Mucosa of rectum (tissue), 2 donors: ENCODE results near the gene CASP3.
"Not testable (repeated sequence)": the region's sequence is repeated elsewhere in the genome, so short reads cannot be mapped to it uniquely, and the experiment has no call there.

Source experiments
- H3K27ac ChIP-seq, 2 donors: one replicate each; pipeline ENCODE4 v1.7.0; 2013; ENCODE audit warnings: inconsistent platforms in 2 of 2, low read depth in 2 of 2, low read length in 2 of 2
- H3K27me3 ChIP-seq, 2 donors: one replicate each; pipeline ENCODE4 v1.7.0; 2013; ENCODE audit warnings: low read length in 2 of 2; ENCODE audit not compliant: control insufficient read depth in 2 of 2, insufficient read depth in 2 of 2
- H3K36me3 ChIP-seq, 2 donors: one replicate each; pipeline ENCODE4 v1.7.0; 2013; ENCODE audit warnings: low read length in 2 of 2; ENCODE audit not compliant: control insufficient read depth in 2 of 2, insufficient read depth in 2 of 2
- H3K4me1 ChIP-seq, 2 donors: one replicate each; pipeline ENCODE4 v1.7.0; 2013; ENCODE audit warnings: low read length in 2 of 2, mild to moderate bottlenecking in 1 of 2; ENCODE audit not compliant: control insufficient read depth in 2 of 2, insufficient read depth in 2 of 2
- H3K4me3 ChIP-seq, 2 donors: one replicate each; pipeline ENCODE4 v1.7.0; 2013; ENCODE audit warnings: low read length in 2 of 2
- H3K9ac ChIP-seq, 2 donors: one replicate each; pipeline ENCODE4 v1.7.0; 2013; ENCODE audit warnings: low read length in 2 of 2, low read depth in 1 of 2, mild to moderate bottlenecking in 1 of 2
- H3K9me3 ChIP-seq, 2 donors: one replicate each; pipeline ENCODE4 v1.7.0; 2013; ENCODE audit warnings: low read length in 2 of 2; ENCODE audit not compliant: control insufficient read depth in 2 of 2
- donor health status: healthy.
- donor health status: Normal muscosa, but diverticular disease.

CASP3 gene

DNA sequence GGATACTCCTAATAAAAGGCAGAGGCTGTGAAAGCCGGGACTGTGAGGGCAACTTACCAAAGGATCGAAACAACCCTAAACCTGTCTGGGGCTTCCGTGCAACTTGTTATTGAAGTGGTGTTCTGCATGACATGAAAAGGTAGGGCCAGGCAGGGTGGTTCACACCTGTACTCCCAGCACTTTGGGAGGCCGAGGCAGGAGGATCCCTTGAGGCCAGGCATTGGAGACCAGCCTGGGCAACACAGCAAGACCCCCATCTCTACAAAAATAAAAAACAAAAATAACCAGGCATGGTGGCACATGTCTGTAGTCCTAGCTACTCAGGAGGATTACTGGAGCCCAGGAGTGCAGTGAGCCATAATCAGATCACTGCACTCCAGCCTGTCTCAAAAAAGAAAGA lies 12.3 kb downstream of the CASP3 start:
- no peak overlapping the region for H3K27ac ChIP-seq
- H3K36me3 ChIP-seq = peaks cover 30 to 48% of the 10 kb centered on the region in 2 donors
- H3K9me3 ChIP-seq = no peaks in the 10 kb centered on the region

DNA sequence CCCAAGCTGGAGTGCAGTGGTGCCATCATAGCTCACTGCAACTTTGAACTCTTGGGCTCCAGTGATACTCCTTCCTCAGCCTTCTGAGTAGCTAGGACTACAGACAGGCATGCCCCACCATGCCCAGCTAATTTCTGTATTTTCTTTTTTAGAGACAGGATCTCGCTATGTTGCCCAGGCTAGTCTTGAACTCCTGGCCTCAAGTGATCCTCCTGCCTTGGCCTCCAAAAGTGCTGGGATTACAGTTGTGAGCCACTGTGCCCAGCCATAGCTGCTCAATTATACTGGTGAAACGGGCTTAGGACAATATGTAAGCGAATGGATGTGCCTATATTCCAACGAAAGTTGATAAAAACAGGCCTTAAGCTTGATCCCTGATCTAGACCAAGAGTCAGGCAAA lies 13.1 kb downstream of the CASP3 start:
- Histone ChIP-seq H3K4me3 (no peak overlapping the region), H3K9me3 (no peaks in the 10 kb centered on the region), H3K9ac (no peak overlapping the region), H3K36me3 (peaks cover 34 to 52% of the 10 kb centered on the region in 2 donors), H3K4me1 (no peaks in the 10 kb centered on the region), H3K27ac (no peak overlapping the region), H3K27me3 (no peaks in the 10 kb centered on the region)

More for the DNA sequence above, 12.3 kb downstream of the CASP3 start:
- Histone ChIP-seq H3K9ac (no peak overlapping the region), H3K4me1 (no peaks in the 10 kb centered on the region), H3K4me3 (no peak overlapping the region), H3K27me3 (no peaks in the 10 kb centered on the region)

DNA sequence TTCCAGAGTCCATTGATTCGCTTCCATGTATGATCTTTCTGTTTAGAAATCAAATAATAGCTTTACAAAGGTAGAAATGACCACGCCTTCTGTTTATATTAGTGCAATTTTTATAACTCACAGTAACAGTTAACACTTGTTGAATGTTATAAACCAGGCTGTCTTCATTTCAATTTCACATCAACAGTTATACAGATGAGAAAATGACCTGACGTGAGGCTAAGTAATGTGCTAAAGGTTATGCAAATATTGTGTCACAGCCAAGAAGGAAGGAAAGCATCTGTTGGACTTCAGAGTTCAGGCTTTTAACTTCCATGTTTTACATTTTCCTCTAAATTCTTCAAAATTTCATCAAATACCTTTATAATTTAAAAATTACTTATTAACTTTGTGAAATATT lies 13.9 kb downstream of the CASP3 start:
- no peaks in the 10 kb centered on the region for H3K4me1 ChIP-seq
- H3K9ac ChIP-seq = no peak overlapping the region
- no peak overlapping the region for H3K4me3 ChIP-seq
- H3K36me3 ChIP-seq = peaks cover 40 to 58% of the 10 kb centered on the region in 2 donors
- no peaks in the 10 kb centered on the region for H3K9me3 ChIP-seq
- no peak overlapping the region for H3K27ac ChIP-seq
- no peaks in the 10 kb centered on the region for H3K27me3 ChIP-seq

DNA sequence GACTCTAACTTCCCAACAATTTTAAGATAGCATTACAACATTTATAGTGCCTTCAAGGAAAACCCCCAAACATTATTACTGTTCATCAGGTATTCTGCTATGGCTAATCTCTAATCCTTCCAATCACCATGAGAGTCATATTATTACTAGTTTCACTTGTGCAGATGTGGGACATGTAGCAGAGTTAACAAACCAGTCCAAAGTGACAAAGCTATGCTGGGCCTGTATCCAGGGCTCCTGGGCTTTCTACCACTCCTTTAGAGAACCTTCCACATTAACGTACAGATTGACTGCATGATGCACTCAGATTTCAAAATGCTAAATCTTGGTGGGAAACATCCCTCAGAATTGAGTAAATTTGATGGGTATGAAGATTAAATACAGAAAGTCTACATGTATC lies 16.4 kb downstream of the CASP3 start:
- Histone ChIP-seq H3K36me3 (peaks cover 56 to 69% of the 10 kb centered on the region in 2 donors), H3K9ac (no peak overlapping the region)

DNA sequence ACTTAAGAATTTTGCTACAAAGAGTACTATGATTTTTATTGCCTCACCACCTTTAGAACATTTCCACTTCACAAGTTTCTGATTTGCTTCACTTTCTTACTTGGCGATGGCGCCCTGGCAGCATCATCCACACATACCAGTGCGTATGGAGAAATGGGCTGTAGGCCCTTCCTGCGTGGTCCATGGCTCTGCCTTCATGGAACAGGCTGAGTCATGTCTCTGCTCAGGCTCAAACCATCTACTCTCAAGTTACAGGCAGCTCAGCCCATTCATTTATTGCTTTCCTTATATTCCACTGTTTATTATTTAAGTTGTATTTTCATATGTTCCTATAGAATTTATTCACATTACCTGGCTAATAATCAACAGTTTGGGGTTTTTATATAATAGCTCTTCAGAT lies 21.1 kb downstream of the CASP3 start:
- Histone ChIP-seq H3K9ac (no peak overlapping the region), H3K4me3 (no peak overlapping the region), H3K27ac (no peak overlapping the region), H3K4me1 (no peaks in the 10 kb centered on the region), H3K9me3 (no peaks in the 10 kb centered on the region), H3K36me3 (peaks cover 35 to 53% of the 10 kb centered on the region in 2 donors), H3K27me3 (no peaks in the 10 kb centered on the region)

More for the DNA sequence above, 16.4 kb downstream of the CASP3 start:
- Histone ChIP-seq H3K4me1 (no peaks in the 10 kb centered on the region), H3K4me3 (no peak overlapping the region), H3K9me3 (no peaks in the 10 kb centered on the region), H3K27ac (no peak overlapping the region), H3K27me3 (no peaks in the 10 kb centered on the region)

DNA sequence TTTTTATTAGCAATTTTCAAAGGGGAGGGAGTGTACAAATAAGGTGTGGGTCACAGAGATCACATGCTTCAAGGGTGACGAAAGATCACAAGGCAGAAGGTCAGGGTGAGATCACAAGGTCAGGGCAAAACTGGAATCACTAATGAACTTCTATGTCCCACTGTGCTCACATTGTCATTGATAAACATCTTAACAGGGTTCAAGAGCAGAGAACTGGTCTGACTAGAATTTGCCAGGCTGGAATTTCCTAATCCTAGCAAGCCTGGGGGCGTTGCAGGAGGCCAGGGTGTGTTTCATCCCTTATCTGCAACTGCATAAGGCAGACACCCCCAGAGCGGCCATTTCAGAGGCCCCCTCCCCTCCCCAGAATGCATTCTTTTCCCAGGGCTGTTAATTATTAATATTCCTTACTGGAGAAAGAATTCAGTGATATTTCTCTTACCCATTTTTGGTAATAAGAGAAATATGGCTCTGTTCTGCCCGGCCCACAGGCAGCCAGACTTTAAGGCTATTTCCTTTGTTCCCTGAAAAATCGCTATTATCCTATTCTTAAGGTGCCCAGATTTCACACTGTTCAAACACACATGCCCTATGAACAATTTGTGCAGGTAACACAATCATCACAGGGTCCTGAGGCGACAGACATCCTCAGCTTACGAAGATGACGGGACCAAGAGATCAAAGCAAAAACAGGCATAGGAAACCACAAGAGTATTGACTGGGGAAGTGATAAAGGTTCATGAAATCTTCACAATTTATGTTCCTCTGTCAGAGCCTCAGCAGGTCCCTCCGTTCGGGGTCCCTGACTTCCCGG lies 23.3 kb downstream of the CASP3 start:
- H3K9ac ChIP-seq, H3K4me1 ChIP-seq, H3K9me3 ChIP-seq, H3K27me3 ChIP-seq, H3K27ac ChIP-seq, H3K4me3 ChIP-seq: not testable (repeated sequence)
- H3K36me3 ChIP-seq = peaks cover 31 to 38% of the 10 kb centered on the region in 2 donors

DNA sequence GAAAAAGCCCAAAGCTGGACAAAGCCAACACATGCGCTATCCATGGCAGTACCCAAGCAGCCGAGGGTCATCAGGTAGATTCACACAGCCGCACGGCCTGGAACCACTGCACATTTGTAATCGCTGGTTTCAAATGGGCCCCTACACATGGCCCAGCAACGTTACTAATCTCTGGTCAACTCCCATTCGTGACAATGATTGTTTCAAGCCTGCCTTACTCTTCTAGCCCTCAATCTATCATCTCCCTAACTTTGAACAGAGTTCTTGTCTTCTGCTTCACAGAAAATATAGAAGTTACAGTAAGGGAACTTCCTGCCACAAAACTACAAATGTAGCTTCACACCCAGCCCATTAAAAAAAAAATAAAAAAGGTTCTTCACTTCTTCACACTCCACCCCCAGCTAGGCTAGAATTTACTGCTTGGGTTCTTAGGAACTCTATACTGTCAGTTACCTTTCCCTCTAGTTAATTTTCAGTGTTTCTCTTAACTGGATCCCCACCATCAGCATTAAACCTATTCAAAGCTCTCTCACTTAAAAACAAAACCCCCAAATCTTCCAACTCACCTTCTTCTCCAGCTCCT lies 24.2 kb downstream of the CASP3 start:
- Histone ChIP-seq H3K9ac (no peak overlapping the region), H3K4me1 (no peaks in the 10 kb centered on the region), H3K4me3 (no peak overlapping the region), H3K9me3 (no peaks in the 10 kb centered on the region), H3K27ac (no peak overlapping the region), H3K27me3 (no peaks in the 10 kb centered on the region), H3K36me3 (peaks cover 21 to 31% of the 10 kb centered on the region in 2 donors)

DNA sequence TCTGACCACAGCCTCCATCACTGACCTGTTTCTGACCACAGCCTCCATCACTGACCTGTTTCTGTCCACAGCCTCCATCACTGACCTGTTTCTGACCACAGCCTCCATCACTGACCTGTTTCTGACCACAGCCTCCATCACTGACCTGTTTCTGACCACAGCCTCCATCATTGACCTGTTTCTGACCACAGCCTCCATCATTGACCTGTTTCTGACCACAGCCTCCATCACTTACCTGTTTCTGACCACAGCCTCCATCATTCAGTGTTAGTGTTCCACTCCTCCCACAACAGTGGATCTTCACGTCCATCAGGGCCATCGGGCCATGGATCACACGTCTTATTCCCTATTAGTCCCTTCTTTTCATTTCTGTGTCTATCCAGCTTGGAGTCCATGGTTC lies 24.7 kb downstream of the CASP3 start:
- not testable (repeated sequence) for H3K4me3 ChIP-seq, H3K9ac ChIP-seq, H3K27ac ChIP-seq, H3K9me3 ChIP-seq, H3K4me1 ChIP-seq, H3K27me3 ChIP-seq
- peaks cover 16 to 26% of the 10 kb centered on the region in 2 donors for H3K36me3 ChIP-seq

DNA sequence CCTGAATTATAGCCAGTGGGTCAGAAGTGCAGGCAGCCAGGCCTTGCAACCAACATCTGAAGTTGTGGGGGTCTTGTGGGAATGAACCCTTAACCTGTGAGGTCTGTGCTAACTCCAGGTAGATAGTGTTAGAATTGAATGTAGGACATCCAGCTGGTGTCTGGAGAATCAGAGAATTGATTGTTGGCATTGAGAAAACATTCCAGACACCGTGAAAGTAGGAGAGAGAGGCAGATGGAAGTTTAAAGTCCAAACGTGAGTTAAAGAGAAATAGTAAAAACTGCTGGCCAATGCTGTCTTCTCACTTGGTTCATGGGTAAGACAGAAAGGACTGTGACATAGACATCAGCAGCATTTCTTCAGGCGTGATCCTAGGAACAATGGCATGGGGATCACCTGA lies 27.7 kb downstream of the CASP3 start:
- Histone ChIP-seq H3K4me1 (no peaks in the 10 kb centered on the region), H3K27me3 (no peaks in the 10 kb centered on the region), H3K9ac (no peak overlapping the region), H3K9me3 (no peaks in the 10 kb centered on the region), H3K27ac (no peak overlapping the region), H3K36me3 (peaks cover 0 to 6% of the 10 kb centered on the region in 2 donors), H3K4me3 (no peak overlapping the region)

DNA sequence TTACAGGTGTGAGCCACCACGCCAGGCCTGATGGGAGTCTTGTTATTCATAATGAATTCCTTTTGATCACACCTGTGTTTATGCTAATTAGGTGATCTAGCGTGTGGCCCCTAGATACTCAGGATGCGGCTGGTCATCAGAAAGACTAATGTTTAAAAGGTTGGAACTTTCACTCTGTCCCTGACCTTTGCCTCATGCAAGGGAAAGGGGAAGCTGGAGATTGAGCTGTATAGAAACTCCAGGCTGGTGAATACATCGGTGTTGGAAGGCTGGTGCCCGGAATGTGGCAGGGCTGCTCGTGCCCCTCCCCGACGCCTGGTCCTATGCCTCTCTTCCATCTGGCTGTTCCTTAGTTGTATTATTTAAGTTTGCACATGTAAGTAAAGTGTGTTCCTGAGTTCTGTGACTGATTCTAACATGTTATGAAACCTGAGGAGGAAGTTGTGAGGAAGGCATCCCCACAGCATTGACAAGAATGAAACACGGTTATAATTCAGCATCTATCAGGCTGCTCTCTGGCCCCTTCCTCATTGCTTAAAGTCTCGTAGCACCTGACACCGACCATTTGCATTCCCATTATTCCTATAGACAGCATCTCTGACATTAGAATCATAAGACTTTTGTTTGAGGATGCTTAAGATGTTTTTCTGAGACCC lies 28.9 kb downstream of the CASP3 start:
- H3K27ac ChIP-seq = no peak overlapping the region
- peaks cover 0 to under 1% of the 10 kb centered on the region in 2 donors for H3K9me3 ChIP-seq
- no peak overlapping the region for H3K9ac ChIP-seq
- H3K4me1 ChIP-seq = no peaks in the 10 kb centered on the region
- no peaks in the 10 kb centered on the region for H3K27me3 ChIP-seq
- H3K36me3 ChIP-seq = peaks cover 0 to 3% of the 10 kb centered on the region in 2 donors
- H3K4me3 ChIP-seq = no peak overlapping the region
